ENCODE results near the gene CASZ1. TPM values are rescaled to one million over a fixed set of nuclear protein-coding genes. Genes with fewer than 3 reads are reported as not detected.

CASZ1 gene
- total RNA-seq, 1 experiment from 2014 or later = 3.9 TPM

DNA sequence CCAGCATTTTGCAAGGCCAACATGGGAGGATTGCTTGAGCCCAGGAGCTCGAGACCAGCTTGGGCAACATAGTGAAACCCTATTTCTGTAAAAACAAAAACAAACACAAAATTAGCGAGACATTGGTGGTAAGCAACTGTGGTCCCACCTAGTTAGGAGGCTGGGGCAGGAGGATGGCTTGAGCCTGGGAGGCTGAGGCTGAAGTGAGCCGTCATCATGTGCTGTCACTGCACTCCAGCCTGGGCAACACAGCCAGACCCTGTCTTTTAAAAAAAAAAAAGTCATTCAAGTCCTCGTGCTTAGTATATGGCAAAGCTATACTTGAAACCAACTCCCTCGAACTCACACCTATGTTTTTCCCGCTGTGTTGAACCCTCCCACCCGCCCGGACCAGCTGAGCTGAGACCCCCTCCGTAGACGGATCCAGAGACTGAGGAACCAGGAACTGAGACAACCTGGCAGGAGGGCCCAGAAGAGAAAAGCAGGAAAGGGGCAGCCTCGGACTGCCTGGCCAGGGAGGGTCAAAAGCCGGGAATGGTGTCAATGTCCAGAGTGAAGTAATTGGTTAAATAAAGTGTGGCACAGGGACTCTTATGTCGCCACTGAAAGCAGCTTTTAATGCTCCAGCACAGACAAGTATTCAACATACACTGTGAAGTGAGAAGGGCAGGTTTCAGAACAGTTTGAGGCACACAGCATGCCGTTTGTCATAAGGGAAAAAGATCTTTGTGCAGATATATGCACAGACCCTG lies 32.8 kb upstream of the CASZ1 start:
- no peaks in the 10 kb centered on the region for H3K79me2 ChIP-seq (ENCODE audit: insufficient read depth, low read length)
- H3K56ac ChIP-seq (ENCODE audit: insufficient read length, low read depth, low read length) = no peak overlapping the region
- H3K23ac ChIP-seq (ENCODE audit: insufficient read length, low read depth, low read length) = no peak overlapping the region
- no peak overlapping the region for H3K27ac ChIP-seq (ENCODE audit: insufficient read length, low read depth, low read length)
- no peaks in the 10 kb centered on the region for H3K23me2 ChIP-seq (ENCODE audit: insufficient read length, low read depth, low read length, poor library complexity, severe bottlenecking)
- H3K4ac ChIP-seq (ENCODE audit: low read depth, low read length) = no peak overlapping the region
- H3K18ac ChIP-seq (ENCODE audit: insufficient read length, low read depth, low read length) = no peak overlapping the region
- no peaks in the 10 kb centered on the region; the same call in 1 of the 2 replicates for H3K27me3 ChIP-seq (ENCODE audit: insufficient read depth, low read length)
- no peaks in the 10 kb centered on the region; a peak in 1 of 5 replicates for H3K9me3 Mint-ChIP-seq
- peaks cover 12% of the 10 kb centered on the region for H3K27me3 Mint-ChIP-seq (ENCODE audit: low read depth)
- TF ChIP-seq, protein P1, sequence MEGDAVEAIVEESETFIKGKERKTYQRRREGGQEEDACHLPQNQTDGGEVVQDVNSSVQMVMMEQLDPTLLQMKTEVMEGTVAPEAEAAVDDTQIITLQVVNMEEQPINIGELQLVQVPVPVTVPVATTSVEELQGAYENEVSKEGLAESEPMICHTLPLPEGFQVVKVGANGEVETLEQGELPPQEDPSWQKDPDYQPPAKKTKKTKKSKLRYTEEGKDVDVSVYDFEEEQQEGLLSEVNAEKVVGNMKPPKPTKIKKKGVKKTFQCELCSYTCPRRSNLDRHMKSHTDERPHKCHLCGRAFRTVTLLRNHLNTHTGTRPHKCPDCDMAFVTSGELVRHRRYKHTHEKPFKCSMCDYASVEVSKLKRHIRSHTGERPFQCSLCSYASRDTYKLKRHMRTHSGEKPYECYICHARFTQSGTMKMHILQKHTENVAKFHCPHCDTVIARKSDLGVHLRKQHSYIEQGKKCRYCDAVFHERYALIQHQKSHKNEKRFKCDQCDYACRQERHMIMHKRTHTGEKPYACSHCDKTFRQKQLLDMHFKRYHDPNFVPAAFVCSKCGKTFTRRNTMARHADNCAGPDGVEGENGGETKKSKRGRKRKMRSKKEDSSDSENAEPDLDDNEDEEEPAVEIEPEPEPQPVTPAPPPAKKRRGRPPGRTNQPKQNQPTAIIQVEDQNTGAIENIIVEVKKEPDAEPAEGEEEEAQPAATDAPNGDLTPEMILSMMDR (conservative IDR thresholded peaks at IDR 0.05) = no peak
- no CpG with 5 or more reads among the region's 14 CpGs for WGBS (ENCODE audit: extremely low coverage, insufficient read length, low lambda C conversion rate)
- H3K4me3 Mint-ChIP-seq = no peak overlapping the region
- H3T11ph ChIP-seq (ENCODE audit: low read length) = no peak overlapping the region
- no peaks in the 10 kb centered on the region for H3K4me1 ChIP-seq (ENCODE audit: insufficient read depth, low read length)
- no peak overlapping the region for H2BK5ac ChIP-seq (ENCODE audit: insufficient read length, low read length)
- no peak overlapping the region for H4K8ac ChIP-seq (replicated peaks; ENCODE audit: insufficient read length, low read depth, low read length)
- no peak overlapping the region for H4K91ac ChIP-seq (ENCODE audit: insufficient read length, low read depth, low read length)
- H2AK5ac ChIP-seq (ENCODE audit: insufficient read length, low read length) = no peak overlapping the region
- H3K79me1 ChIP-seq (ENCODE audit: insufficient read depth, low read depth, low read length, poor library complexity, severe bottlenecking) = no peaks in the 10 kb centered on the region
- H2AFZ ChIP-seq (ENCODE audit: low read length) = no peak overlapping the region
- H3K27ac Mint-ChIP-seq = no peak overlapping the region; a peak in 1 of 7 replicates
- no peak overlapping the region for H3K9ac ChIP-seq (ENCODE audit: extremely low read depth, insufficient read length, low read length)
- no peaks in the 10 kb centered on the region for H4K20me1 ChIP-seq (ENCODE audit: control insufficient read depth, insufficient read depth, insufficient read length)
- no peak overlapping the region for H2BK20ac ChIP-seq (ENCODE audit: low read depth, low read length, poor library complexity, severe bottlenecking)
- H3K36me3 Mint-ChIP-seq (ENCODE audit: insufficient read depth in 1 of 3, low read depth in 3 of 3) = no peaks in the 10 kb centered on the region
- no peaks in the 10 kb centered on the region for H3K9me3 ChIP-seq (ENCODE audit: control insufficient read depth, low read depth, low read length)
- DNase-seq = no peak
- H3K4me2 ChIP-seq (ENCODE audit: insufficient read depth, insufficient read length, low read length) = no peak overlapping the region
- no peak overlapping the region for H2BK12ac ChIP-seq (ENCODE audit: insufficient read length, low read depth, low read length)
- no peak overlapping the region for H4K5ac ChIP-seq (ENCODE audit: insufficient read length, low read depth, low read length)
- no peak overlapping the region for H2BK120ac ChIP-seq (ENCODE audit: low read depth, low read length, poor library complexity, severe bottlenecking)
- H2BK15ac ChIP-seq (ENCODE audit: low read depth, low read length) = no peak overlapping the region
- peaks cover 18 to 35% of the 10 kb centered on the region in 2 experiments for H3K4me1 Mint-ChIP-seq
- H3K14ac ChIP-seq (ENCODE audit: insufficient read depth, low read length) = no peak overlapping the region

All from H9 (cell line).